ENCODE results near the gene RAI1. TPM values are rescaled to one million over a fixed set of nuclear protein-coding genes. Genes with fewer than 3 reads are reported as not detected.

Gene RAI1
- total and polyA plus RNA-seq, 2 of the 13 experiments (the other 11 are each of a cell fraction or from before 2014, with no cell fraction given): 3.4 to 5.2 TPM

DNA sequence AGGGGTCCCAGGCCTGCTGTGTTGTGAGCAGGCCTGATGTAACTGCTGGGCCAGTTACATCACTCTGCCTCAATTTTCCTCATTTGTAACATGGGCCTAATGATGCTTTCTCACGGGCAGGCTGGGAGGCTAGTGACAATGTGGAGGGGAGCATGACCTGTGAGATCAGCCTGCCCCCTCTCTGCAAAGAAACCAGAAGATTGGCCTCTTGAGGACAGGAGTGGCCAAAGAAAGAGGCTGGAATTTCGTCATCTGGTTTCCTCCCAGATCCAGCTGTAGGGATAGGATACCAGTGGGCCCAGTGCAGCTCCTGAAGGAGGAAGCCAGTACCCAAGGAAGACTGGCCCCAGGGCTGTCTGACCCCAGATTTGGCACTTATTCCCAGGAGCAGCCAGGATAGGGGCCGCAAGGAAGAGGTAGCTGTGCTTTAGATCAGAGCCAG, 156.1 kb downstream of the RAI1 start (continued):
- TF ChIP-seq CENPX (CRISPR knock-in tag; IDR thresholded peaks at IDR 0.05) (no peak), CEBPB (IDR thresholded peaks at IDR 0.05; ENCODE audit: borderline replicate concordance, low read depth, low read length) (peak; percentile 46; the same call in 1 of the 2 replicates), TEAD3 (CRISPR knock-in tag; optimal IDR thresholded peaks at IDR 0.05; ENCODE audit: borderline replicate concordance) (peak; percentile 69), ZNF691 (CRISPR knock-in tag; IDR thresholded peaks at IDR 0.05; ENCODE audit: borderline replicate concordance, low read depth) (peak; percentile 35; the same call in 1 of the 2 replicates), PAX8 (CRISPR knock-in tag; IDR thresholded peaks at IDR 0.05; ENCODE audit: borderline replicate concordance) (0 out of 2 replicates have a peak, but pooled peaks have one; percentile 20), KDM5B (CRISPR knock-in tag; IDR thresholded peaks at IDR 0.05; ENCODE audit: borderline replicate concordance) (no peak), ZNF260 (CRISPR knock-in tag; IDR thresholded peaks at IDR 0.05; ENCODE audit: borderline replicate concordance, low read depth) (no peak), ZNF17 (CRISPR knock-in tag; IDR thresholded peaks at IDR 0.05) (0 out of 2 replicates have a peak, but pooled peaks have one; percentile 35), POGK (CRISPR knock-in tag; conservative IDR thresholded peaks at IDR 0.05) (0 out of 2 replicates have a peak, but pooled peaks have one; percentile 48), ZNF138 (CRISPR knock-in tag; IDR thresholded peaks at IDR 0.05; ENCODE audit: low read depth) (0 out of 2 replicates have a peak, but pooled peaks have one; percentile 23), ZNF607 (CRISPR knock-in tag; IDR thresholded peaks at IDR 0.05; ENCODE audit: borderline replicate concordance) (peak; percentile 50; the same call in 1 of the 2 replicates), ZBTB43 (CRISPR knock-in tag; conservative IDR thresholded peaks at IDR 0.05) (peak; percentile 60; the same call in 1 of the 2 replicates), ZNF430 (CRISPR knock-in tag; IDR thresholded peaks at IDR 0.05) (peak; percentile 29; the same call in 1 of the 2 replicates), ZNF468 (CRISPR knock-in tag; IDR thresholded peaks at IDR 0.05) (no peak), ZNF431 (CRISPR knock-in tag; IDR thresholded peaks at IDR 0.05; ENCODE audit: borderline replicate concordance, low read depth) (no peak), ZHX1 (CRISPR knock-in tag; IDR thresholded peaks at IDR 0.05; ENCODE audit: low read depth) (no peak), U2AF2 (IDR thresholded peaks at IDR 0.05; ENCODE audit: low read depth, low read length) (no peak), ZEB1 (IDR thresholded peaks at IDR 0.05; ENCODE audit: insufficient replicate concordance, low read depth) (no peak), CBX1 (IDR thresholded peaks at IDR 0.05; ENCODE audit: low read depth) (no peak), ZNF235 (CRISPR knock-in tag; IDR thresholded peaks at IDR 0.05; ENCODE audit: borderline replicate concordance) (no peak), FOXA1 (IDR thresholded peaks at IDR 0.05) (no peak), FOXA1 (CRISPR knock-in tag; IDR thresholded peaks at IDR 0.05) (no peak)
- TF ChIP-seq, protein P1, sequence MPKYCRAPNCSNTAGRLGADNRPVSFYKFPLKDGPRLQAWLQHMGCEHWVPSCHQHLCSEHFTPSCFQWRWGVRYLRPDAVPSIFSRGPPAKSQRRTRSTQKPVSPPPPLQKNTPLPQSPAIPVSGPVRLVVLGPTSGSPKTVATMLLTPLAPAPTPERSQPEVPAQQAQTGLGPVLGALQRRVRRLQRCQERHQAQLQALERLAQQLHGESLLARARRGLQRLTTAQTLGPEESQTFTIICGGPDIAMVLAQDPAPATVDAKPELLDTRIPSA (CRISPR knock-in tag; IDR thresholded peaks at IDR 0.05; ENCODE audit: borderline replicate concordance): 0 out of 2 replicates have a peak, but pooled peaks have one; percentile 77

Data from HepG2 (cell line).